HG03432 (cell line): ENCODE data around the gene TLR9.

ENCODE experiments used
- ATAC-seq: cut with Tn5 transposase; IDR thresholded peaks from one replicate; pipeline ENCODE4 v1.9.1; 2021; ENCODE audit warnings: mild to moderate bottlenecking, moderate library complexity; ENCODE audit not compliant: unreplicated experiment

TLR9 gene

DNA sequence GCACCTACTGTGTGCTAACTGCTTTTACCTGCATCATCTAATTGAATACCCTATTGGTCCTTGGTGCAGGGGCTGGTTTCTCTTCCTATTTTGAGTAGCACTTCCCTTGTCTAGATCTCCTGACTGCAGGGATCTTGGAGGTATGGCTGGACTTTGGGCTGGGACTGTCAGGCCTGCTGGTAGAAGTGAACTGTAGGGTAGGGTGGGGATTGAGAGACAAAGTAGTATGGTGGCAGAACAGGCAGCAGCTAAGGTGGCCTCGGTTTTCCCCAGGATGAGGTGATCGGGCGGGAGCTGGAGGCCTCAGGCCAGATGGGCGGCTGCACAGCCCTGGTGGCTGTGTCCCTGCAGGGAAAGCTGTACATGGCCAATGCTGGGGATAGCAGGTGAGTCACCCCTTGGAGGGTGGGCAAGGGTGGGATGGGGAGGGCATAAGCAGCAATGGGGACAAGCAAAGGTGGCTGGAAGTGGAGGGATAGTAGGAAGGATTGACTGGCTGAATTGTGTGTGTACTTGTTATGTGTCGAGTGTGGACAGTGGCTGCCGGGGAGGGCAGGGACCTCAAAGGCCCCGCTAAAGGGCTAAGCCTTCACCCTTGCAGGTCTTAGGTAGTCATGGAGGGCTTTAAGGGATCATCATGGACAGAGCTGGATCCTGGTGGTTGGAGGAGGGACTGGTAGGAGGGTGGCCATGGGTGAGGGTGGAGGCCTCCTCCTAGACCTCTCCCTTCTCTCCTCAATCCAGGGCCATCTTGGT, 22.1 kb upstream of the TLR9 start:
- no peak for ATAC-seq

DNA sequence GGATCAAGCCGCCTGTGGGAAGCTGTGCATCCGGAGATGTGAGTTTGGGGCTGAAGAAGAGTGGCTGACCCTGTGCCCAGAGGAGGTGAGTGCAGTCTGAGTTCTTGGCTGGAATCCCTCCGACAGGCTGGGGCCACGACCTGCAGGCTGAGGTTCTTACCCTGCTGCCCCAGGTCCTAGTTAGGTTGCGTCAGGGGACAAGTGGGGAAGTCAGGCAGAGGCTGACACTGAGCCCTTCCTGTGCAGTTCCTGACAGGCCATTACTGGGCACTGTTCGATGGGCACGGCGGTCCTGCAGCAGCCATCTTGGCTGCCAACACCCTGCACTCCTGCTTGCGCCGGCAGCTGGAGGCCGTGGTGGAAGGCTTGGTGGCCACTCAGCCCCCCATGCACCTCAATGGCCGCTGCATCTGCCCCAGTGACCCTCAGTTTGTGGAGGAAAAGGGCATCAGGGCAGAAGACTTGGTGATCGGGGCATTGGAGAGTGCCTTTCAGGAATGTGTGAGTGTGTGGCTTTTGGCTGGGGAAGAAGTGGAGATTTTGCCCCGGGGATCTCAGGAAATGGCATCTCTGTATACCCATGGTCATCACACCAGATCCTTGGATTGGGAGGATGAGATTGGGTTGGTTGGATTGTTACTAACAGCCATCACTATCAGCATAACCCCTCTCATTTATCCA, 21.4 kb upstream of the TLR9 start:
- ATAC-seq = no peak

DNA sequence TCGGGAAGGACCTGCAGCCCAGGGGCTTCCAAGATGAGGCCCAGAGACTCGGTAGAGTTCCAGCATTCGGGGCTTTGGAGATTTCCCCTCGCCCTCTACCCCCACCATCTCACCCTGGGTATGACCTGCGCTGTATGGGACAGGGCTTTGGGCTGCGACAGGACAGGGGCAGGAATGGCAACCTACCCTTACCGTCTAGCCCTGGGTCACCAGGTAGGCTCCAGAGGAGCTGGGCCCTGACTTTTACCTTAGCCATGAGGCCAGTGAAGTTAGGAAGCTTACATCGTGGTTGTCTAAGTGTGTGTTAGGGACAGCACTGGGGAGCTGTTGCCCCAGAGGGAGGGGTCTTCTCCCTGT, 20.8 kb upstream of the TLR9 start:
- ATAC-seq = no peak

DNA sequence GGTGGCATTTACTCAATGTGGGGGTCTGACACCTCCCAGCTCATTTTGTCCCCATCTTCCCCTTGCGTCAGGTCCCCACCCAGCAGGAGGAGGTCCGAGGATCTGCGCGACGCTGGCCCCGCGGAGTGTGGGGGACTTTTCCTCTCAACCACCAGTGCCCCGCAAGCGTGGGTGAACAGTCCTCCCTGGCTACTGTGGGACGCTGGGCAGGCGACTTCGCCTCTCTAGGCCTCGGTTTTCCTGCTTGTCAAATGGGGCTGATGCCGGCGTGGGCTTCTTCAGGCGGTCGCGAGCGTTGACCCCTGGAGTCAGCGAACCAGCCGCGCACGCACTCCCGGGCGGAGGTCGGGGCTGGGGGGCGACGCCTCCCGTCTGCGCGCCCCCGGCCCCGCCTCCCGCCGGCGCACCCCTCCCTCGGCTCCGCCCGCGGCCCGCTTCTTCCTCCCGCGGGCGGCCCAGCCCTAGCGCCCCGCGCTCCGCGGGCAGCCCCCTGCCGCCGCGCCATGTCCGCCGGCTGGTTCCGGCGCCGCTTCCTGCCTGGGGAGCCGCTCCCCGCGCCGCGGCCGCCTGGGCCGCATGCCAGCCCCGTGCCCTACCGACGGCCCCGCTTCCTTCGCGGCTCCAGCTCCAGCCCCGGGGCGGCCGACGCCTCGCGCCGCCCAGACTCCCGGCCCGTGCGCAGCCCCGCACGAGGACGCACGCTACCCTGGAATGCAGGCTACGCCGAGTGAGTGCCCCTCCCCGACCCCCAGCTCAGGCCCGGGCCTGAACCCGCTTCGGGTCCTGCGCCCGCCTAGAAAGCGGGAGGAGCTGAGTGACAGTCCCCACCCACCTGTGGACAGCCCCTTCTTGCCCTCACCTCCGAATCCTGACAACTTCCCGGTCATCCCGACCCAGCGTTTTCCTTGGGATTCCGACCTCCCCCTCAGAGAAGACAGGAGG, 20.1 kb upstream of the TLR9 start, which contains the start of gene PPM1M:
Gene PPM1M (plus strand): TSS at position 438 of the 942 bp plus-strand sequence. CDS start 66 bp downstream, at position 504.
- ATAC-seq = peak; percentile 44

DNA sequence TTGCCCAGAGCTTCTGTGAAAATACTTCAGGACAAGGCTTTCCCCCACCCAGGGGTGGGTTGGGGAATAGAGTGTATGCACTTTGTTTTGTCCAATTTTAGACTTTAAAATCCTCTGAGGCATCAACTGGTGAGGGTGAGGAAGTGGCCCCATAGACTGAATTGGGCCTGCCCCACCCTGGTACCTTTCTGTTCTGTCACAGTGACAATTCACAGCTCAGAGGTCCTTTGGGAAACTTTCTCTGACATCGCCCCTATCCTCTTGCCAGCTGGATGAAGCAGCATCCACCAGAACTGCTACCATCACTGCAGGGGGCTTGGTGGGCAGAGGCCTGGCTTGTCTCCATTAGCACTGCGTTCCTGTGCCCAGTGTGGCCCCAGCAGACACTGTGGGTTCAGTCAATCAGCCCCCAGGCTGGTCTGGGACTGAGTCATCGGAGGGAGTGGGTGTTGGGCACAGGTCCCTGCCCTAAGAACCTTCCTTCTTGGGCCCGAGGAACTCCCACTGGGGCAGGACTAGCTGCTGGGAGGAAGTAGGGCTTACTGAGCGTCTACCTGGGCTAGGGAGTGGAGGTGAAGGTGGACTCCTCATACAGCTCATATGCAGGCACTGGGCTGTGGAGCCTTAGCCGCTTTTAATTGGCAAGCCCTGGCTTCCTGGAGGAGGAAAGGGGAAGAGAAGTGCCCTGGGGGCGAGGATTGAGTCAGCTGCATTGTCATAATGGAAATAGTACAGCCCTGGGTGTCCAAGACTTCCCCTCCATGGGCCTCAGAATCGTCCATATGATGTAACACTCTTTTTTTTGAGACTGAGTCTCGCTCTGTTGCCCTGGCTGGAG, 18.6 kb upstream of the TLR9 start:
- ATAC-seq = peak; percentile 41

DNA sequence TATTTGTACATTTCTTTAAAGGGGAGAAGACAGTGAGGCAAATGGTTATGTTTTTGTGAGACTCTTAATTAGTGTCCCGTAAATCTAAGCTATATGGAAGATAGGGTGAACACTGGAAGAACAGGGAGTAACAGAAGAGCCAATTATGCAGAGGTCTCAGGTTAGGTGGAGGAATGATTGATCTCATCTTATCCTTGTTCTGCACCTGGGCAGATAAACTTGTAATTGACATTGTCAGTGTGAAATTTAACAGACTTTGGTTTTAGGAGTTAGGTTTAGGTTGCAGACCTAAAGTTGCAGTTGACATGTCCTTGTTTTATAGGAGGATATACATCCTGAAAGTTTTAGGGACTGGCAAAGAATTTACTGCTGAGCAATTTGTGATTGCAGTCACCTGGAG, 16.6 kb upstream of the TLR9 start:
- no peak for ATAC-seq

DNA sequence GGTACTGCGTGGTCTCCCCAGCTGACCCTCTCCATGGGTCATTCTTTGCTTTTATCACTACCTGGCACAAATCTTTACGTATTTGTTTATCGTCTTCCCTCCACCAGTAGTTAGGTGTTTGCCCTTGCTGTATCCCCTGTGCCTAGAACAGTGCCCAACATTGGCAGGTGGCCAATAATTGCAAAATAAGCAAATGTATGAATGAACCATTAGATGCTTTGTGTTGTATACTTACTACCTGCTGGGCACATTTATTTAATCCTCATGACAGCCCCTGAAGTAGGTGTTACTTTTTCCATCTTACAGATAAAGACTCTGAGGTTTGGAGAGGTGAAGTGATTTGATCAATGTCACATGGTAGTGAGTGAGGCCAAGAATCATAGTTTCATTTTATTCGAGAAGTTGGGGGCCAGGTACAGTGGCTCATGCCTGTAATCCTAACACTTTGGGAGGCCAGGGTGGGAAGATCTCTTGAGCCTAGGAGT, 15.5 kb upstream of the TLR9 start:
- no peak for ATAC-seq

DNA sequence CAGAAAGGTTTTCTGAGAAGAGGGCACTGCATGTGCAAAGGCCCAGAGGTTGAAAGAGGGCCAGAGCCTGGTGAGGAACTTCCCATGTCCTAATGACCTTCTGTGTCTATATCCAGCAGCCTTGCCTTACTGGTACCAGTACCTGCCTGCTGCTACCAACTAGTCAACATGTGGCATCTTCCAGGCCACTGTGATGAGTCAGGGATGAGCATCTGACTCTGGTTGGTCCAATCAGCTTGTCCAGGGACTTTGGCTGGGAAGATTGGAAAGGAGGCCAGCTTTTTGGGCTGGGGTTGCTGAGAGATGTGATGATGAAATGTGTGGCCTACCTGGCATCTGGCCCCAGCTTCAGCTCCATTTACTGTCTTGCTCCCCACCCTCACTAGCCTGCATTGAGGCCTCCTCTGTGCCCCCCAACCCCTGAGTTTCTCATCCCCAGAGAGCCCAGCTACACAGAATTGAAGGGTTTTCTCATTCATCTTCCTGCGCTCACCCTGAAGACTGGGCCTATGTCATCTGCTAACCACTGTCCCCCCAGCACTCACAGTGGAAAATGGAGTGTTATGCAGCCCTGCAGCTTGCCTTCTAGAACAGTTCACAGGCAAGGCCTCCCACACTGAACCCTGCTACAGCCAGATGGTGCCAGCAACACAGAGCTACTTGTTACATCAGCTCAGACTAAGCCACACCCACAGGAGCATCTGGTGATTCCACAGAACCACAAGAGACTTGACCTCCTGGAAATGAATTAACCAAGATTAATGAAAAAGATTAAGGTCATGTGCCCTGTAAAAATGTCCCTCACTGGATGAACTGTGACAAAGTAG, 14.8 kb upstream of the TLR9 start:
- ATAC-seq = no peak

DNA sequence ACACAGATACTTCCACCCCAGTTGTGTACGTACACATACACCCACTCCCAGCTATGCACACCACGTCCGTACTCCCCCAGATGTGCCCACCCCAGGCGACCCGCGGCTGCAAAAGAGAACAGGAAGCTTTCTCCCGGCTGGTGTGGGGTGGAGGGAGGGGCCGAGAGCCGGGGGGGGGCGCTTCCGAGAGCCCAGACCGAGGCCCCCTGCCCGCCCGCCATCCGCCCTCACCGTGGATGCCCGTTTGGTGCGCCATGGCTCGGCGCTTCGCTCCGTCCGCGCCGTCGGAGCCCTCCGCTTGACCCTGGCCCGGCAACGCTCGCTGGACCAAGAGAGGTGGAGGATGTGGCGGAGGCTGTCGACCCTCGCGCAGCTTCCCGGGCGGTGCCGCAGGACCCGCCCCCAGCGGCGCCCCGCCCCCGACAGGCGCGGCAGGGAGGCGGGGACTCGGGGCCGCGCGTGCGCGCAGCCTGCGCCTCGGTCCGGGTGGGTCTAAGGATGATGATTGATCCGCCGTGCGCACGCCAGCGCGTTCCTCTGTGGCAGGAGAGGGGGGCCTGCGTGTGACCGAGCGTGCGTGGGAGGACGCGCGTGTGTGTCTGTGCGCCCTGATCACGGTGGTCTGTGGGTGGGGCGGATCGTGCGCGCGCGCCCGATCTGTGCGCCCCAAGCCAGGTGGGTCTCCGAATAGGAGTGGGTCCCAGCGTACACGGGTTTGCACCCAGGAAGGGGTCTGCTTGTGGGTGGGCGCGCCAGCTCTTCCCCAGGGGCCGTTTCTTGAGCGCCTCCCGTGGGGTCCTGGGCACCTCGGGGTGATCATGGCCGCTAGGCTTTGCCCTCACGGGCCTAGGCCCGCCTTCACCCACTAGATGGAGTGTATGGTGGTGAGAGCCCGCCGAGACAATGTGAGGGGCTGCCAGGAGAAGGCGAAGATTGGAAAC, 13.6 kb upstream of the TLR9 start, which contains the start of gene TWF2:
Gene TWF2 (minus strand): TSS at position 398 of the 941 bp plus-strand sequence. CDS start 142 bp downstream, at position 256.
- peak; percentile 78 for ATAC-seq

DNA sequence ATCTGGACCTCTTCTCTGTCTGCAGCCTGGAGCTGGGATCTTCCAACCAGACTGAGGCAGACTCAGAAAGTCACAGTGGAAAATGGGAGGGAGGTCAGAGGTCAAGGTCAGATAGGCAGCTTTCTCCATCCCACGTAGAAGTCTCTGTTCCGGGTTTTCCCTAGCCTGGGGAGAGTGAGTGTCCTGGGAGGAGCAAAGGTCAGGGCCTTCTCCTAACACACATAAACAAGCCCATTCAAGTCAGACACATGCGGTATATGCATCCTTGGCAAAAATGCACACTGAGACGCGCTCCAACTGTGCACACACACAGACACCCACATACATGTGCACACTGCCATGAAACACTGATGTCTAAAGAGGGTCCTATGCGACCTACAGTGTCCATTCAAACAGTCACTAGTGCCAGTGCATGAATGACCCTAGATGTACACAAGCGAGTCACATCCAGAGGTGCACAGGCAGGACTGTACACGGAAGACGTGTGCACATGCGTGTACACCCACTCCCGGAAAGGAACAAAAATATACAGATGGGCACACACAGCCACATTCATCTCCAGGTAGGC, 12.8 kb upstream of the TLR9 start:
- no peak for ATAC-seq

DNA sequence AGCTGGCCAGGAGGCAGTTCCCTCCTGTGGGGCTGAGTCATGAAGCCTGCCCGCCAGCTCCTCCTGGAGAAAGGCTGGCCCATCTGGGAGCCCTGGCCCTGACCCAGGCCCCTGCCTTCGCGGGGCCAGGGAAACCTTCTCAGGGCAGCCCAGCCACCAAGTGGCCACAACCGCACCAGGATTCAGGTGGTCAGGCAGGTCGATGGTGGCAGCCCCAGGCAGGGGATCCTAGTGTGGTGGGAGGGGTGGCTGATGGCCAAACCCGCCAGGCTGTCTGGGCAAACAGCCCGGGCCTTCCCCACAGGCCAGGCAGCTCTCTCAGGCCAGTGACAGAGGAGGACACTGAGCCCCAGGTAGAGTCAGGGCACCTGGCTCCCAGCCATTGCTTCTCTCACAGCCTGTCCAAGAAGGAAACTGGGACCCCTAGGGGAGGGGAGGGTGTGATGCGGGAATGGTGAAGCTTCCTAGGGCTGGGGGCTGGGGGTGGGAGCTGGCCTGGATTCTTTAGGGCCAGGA, 12.3 kb upstream of the TLR9 start:
- no peak for ATAC-seq

DNA sequence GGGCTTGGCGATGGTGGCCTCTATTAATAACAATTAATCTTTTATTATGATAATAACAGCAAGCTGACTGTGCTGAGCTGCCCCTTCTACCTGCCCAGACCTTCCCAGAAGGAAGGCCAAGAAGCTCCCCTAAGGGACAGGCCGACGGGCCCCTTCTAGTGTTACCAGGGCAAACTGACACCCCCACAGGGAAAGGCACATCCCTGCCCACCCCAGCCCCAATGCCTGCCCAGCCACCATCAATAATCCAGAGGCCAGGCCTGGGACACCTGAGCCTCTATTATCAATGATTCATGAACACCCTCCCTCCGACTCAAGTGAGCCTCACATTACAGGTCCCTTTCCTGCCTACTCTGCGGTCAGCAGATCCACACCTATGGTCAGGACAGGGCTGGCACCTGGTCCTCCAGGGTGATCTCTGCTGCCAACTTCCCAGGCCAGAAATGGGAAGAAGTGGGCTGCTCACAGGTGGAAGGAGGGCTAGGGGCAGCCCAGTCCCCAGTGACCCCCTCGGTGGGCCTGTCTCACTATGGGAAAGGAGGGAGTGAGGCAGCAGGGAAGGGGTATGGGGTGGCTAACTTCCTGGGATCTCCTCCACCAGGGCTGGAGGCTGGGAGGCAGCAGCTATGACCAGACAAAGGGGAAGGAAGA, 11.7 kb upstream of the TLR9 start:
- no peak for ATAC-seq

DNA sequence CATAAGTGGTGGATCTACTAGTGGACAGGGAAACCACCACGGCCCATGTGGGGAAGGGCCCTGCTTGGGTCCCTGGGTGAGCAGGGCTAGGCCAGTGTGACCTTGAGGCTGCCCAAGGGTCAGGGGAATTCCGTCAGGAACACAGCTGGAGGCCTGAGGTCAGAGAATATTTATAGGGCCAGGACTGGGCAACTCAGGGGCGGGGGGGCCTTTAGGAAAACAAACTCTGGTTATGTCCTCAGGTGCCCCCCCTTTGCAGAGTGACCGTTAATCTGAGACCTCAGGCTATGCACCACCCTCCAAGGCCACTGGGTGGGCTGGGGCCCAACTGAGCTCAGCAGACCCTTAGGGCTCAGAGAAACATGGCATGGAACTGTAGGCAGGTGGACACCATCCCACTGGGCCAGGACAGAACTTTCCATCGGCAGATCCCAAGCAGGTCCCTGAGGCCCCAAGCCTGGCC, 11.0 kb upstream of the TLR9 start:
- ATAC-seq = no peak

DNA sequence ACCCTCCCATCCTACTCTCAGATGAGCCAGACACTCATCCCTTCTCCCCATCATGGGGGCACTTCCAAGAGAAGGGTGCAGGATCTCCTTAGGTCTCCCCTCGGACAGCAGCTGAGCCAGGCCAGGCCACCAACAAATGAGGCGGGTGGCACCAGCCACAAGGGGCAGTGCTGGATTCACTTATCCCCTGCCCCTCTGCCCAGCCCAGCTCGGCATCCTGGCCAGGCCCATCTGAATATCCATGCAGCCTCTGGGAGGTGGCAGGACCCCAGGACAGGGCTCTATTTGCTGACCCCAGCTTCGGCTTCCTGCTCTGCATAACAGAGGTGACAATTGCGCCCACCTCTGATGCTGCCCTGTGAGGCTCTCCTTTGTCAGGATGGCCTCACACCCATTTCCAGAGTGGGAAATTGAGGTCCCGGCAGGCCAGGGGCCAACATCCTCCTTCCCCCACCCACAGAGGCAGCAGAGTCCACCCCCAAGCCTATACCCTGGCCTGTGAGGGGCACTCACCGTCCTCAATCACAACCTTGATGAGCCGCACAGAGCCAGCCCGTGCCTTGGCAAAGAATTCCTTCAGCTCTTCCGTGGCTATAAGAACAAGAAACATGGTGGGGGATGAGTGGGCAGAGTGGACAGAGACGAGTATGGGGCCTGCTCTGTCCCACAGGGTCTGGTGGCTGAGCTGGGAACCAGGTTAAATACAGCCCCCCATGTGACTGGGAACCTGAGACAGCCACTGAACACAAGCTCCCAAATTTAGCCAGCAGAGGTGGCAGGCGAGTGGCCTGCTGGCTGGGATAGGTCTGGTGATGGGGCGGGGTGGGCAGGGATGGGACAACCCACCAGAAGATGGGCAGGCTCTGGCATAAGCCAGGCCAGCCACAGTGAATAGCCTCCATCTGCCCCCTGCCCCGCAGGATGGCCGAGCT, 9.3 kb upstream of the TLR9 start:
- no peak for ATAC-seq

DNA sequence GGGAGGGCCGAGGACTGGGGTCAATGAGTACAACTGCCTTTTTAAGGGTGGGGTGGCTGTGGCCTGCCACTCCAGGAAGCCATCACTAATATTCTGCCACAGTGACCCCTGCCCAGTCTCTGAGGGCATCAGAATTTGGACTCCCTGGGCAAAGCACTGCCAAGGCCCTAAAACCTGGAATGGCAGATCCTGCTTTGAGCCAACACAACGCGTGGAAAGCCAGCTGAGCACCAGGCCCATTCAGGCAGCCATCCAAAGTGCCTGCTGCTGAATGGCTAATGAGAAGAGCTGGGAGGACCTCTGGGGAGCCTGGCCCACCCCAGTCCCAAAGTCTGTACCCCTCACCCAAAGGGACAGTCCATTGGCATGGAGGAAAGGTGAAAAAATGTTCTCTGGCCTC, 8.5 kb upstream of the TLR9 start:
- ATAC-seq = no peak

DNA sequence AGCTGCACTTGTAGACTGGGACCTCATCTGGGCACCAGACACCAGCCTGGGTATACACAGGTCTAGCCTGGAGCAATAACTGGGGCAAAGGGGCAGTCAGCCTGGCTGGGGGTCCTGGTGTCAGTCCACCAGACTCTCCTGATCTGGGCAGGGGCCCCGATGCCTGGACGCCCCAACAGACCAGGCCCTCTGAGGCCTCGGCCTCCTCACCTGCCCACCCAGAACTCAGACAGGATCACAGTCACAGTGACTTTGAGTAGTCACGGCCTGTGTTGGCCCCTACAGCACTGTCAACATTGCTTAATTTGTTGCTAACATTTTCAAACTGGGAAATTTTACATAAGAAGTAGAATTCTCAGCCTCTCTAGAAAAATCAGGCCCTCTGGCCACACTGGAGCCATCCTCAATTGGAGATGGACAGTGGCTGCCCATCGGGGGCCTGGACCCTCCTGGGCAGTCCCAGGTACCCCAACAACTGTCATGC, 7.7 kb upstream of the TLR9 start:
- no peak for ATAC-seq
